ENCODE results near the gene MBNL1.

- TF ChIP-seq CTCF (IDR thresholded peaks at IDR 0.05) = no peak
- no peak for TF ChIP-seq POLR2A (IDR thresholded peaks at IDR 0.05)
Observed at GRCh38 chr3:152319831-152320617, 51.3 kb downstream of the MBNL1 start.
